AG09309 (cell line): ENCODE data around the gene FXYD7.

ENCODE experiments used
- DNase-seq: peaks from one replicate; pipeline ENCODE4 v3.0.0-alpha.2; 2010; ENCODE audit warnings: low read depth
- H3K4me3 ChIP-seq: 2 replicates; pipeline ENCODE4 v1.5.1; 2011; ENCODE audit warnings: mild to moderate bottlenecking, low read depth, low read length, moderate library complexity; ENCODE audit not compliant: control insufficient read depth
- TF ChIP-seq, protein P1 (sequence below): IDR thresholded peaks from 2 replicates; pipeline ENCODE4 v1.5.1; 2011; ENCODE audit warnings: mild to moderate bottlenecking, low read depth, low read length, inconsistent platforms; ENCODE audit not compliant: insufficient read depth, control insufficient read depth; ENCODE audit errors: missing control alignments

FXYD7 gene

GRCh38 chr19:35134601-35135242, 8.3 kb upstream of the FXYD7 start, which contains the start of gene LGI4:
Gene LGI4, minus strand, starts transcription at chr19:35135059. Its CDS starts 379 bp downstream, at chr19:35134680.
- DNase-seq, result no peak
- TF ChIP-seq, protein P1, sequence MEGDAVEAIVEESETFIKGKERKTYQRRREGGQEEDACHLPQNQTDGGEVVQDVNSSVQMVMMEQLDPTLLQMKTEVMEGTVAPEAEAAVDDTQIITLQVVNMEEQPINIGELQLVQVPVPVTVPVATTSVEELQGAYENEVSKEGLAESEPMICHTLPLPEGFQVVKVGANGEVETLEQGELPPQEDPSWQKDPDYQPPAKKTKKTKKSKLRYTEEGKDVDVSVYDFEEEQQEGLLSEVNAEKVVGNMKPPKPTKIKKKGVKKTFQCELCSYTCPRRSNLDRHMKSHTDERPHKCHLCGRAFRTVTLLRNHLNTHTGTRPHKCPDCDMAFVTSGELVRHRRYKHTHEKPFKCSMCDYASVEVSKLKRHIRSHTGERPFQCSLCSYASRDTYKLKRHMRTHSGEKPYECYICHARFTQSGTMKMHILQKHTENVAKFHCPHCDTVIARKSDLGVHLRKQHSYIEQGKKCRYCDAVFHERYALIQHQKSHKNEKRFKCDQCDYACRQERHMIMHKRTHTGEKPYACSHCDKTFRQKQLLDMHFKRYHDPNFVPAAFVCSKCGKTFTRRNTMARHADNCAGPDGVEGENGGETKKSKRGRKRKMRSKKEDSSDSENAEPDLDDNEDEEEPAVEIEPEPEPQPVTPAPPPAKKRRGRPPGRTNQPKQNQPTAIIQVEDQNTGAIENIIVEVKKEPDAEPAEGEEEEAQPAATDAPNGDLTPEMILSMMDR, result no peak
- H3K4me3 ChIP-seq, result no peak within 1 kb of the TSS

GRCh38 chr19:35135389-35135909, 7.6 kb upstream of the FXYD7 start:
- TF ChIP-seq, protein P1, result peak; percentile 89
- DNase-seq, result no peak
- H3K4me3 ChIP-seq, result no peak overlapping the region

DNA sequence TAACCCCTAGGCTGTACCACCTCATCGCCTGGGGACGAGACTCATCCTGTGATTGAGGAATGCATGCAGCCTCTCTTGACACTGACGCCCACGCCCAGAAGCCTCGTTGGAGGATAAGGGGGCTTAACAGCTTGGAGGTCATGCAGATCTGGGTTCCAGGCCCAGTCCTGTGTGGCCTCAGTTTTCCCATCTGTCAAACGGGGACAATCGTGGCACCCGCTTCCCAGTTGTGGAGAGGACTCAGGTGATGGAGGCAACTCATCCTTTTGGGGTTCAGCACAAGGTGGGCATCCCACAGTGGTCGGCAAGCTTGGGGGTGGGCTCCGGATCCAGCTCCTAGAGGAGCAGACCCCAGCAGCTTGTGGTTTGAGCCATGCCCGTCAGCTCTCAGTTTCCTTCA, 6.8 kb upstream of the FXYD7 start:
- no peak overlapping the region for H3K4me3 ChIP-seq
- TF ChIP-seq, protein P1, result no peak
- no peak for DNase-seq

DNA sequence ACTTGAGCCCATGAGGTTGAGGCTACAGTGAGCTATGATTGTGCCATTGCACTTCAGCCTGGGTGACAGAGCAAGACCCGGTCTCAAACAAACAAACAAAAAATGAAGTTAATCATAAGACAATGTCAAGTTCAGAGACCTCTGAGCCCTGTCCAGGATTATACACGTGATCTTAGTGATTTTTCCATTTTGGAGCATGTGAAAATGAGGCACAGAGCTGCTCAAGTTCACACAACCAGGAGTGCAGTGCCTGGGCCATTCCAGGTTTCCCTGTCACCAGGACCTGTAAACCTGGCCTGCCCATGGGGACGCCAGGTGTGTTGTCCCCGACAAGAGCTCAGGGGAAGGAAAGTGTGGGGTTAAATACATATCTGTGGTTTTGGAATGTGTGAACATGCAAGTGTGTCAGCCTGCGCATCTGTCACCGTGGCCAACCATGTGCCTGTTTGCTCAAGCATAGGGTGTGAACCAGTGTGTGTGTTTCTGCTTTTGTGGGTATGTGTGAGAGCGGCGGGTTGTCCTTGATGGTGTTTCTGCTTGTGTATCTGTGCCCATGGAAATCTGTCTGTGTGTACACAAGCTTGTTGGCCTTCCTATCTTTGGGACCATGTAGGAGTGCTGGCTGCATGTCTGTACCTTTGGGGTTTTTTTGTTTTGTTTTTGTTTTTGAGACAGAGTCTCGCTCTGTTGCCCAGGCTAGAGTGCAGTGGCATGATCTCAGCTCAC, 5.9 kb upstream of the FXYD7 start:
- H3K4me3 ChIP-seq, result no peak overlapping the region
- DNase-seq, result no peak
- TF ChIP-seq, protein P1, result no peak

- no peak for DNase-seq
- TF ChIP-seq, protein P1, result no peak
- no peak within 1 kb of the TSS for H3K4me3 ChIP-seq
Measured at GRCh38 chr19:35138305-35138892, 4.7 kb upstream of the FXYD7 start, which contains the start of gene FXYD1. Gene FXYD1, plus strand, starts transcription at chr19:35138824. Its CDS starts 1,256 bp downstream, at chr19:35140080.

DNA sequence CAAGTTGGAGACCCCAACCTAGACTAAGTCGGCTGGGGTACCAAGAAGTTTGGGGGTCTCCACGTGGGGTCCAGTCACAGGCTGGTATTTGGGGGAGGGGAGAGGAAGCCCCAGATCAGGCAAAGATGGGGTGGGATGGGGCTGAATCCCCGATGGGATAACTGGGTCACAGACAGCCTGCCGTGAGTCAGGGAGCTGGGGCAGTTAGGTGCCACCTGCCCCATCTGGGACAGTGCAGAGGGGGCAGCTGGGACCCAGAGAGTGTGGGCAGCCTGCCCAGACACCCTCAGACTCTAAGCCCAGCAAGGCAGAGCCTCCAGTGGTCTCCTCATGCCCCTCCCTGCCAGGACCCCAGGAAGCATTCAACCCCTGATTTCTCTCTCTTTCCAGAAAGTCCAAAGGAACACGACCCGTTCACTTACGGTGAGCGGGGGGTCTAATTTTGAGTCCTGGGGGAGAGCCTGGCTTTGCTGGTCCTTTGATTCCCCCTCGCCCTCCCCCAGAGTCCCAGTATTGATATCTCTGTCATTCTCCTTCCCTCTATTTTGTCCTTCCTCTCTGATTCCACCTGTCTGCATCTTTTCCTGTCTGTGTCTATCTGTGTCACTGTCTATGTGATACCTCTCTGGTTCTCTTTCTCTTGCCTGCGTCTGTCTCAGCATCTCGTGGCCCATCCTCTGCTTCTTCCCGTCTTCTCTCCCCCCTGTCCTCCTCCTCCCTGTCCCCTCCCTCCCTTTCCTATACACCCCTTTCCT, 2.7 kb upstream of the FXYD7 start:
- TF ChIP-seq, protein P1, result no peak
- no peak overlapping the region for H3K4me3 ChIP-seq
- no peak for DNase-seq
